ENCODE results near the gene JAGN1. TPM values are rescaled to one million over a fixed set of nuclear protein-coding genes. Genes with fewer than 3 reads are reported as not detected.
"Not testable (repeated sequence)": the region's sequence is repeated elsewhere in the genome, so short reads cannot be mapped to it uniquely, and the experiment has no call there.

JAGN1 gene
- total RNA-seq = 18.8 TPM
- long read RNA-seq, transcript JAGN1-201 (2 exons, 1,675 nt) = major isoform, 24 of 24 reads
- long read RNA-seq, partial matches to known transcripts = 0 of 24 reads
- long read RNA-seq, other reads (novel, unspliced or antisense) = 0 of 24 reads

- DNase-seq (peak; percentile 93), ATAC-seq (ENCODE audit: poor library complexity) (peak; percentile 99)
- intact Hi-C loops (cut with DNase I) = no loop called here
These were observed at the start of gene JAGN1 for GRCh38 chr3:9890249-9891071. TSS of gene JAGN1 (plus strand) at chr3:9890610. CDS start at chr3:9890723, 113 bp downstream.

GRCh38 chr3:9841015-9841414 lies 49.4 kb upstream of the JAGN1 start:
- ATAC-seq (ENCODE audit: poor library complexity) = no peak
- intact Hi-C loops (cut with DNase I) = no loop called here
- DNase-seq = no peak

- ATAC-seq (ENCODE audit: poor library complexity) = peak; percentile 100
- DNase-seq = peak; percentile 99
- intact Hi-C loops (cut with DNase I) = no loop called here
These were observed 46.5 kb upstream of the JAGN1 start, which contains the start of gene RPUSD3 for GRCh38 chr3:9843715-9844438. TSS of gene RPUSD3 (minus strand) at chr3:9844008. CDS start at chr3:9843990, 18 bp downstream.

DNA sequence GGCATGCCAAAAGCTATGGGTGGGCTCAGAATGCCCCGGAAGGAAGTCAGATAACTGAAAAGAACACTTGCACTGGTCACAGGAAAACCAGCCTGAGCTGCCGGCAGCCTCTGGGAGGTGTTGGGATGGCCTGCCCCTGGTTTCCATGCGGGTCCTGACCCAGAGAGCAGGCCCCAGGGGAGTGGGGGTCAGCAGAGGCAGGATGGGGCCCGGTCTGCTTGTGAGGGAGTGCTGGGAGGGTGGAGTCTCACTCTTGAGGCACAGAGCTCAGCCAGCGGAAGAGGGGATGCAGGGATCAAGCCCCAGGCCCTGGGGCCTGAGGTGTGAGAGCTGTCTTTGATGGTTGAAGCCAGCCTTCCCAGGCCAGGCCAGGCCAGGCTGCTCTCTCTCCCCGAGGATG lies 44.2 kb upstream of the JAGN1 start:
- ATAC-seq (ENCODE audit: poor library complexity) = no peak
- DNase-seq = no peak
- intact Hi-C loops (cut with DNase I) = no loop called here

DNA sequence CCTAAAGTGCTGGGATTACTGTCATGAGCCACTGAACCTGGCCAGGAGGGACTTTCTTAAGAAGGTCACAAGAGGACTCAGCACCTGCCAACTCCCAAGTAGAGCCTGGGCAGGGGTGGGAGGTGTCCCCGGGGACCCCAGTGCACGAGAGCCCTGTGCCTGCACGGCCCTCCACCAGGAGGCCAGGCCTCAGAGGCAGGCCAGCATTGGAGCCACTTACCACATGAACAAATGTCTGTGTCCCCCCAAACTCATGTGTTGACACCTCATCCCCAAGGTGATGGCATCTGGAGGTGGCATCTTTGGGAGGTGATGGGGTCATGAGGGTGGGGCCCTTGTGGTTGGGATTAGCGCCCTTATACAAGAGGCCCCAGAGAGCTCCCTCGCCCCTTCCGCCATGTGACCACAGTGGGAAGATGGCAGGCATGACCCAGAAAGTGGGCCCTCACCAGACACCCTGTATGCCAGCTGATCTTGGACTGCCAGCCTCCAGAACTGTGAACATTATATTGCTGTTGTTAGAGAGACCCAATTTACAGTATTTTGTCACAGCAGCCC lies 43.4 kb upstream of the JAGN1 start:
- ATAC-seq (ENCODE audit: poor library complexity) (no peak), DNase-seq (no peak)
- intact Hi-C loops (cut with DNase I) = no loop called here

- ATAC-seq (ENCODE audit: poor library complexity); DNase-seq; intact Hi-C loops (cut with DNase I): not testable (repeated sequence)
These were observed 42.5 kb upstream of the JAGN1 start for GRCh38 chr3:9847870-9848269.

- DNase-seq; intact Hi-C loops (cut with DNase I); ATAC-seq (ENCODE audit: poor library complexity): not testable (repeated sequence)
These were observed 41.5 kb upstream of the JAGN1 start for GRCh38 chr3:9848860-9849259.

- intact Hi-C loops (cut with DNase I); ATAC-seq (ENCODE audit: poor library complexity): not testable (repeated sequence)
These were observed 39.0 kb upstream of the JAGN1 start for GRCh38 chr3:9851383-9851782.

GRCh38 chr3:9851926-9852325 lies 38.5 kb upstream of the JAGN1 start:
- ATAC-seq (ENCODE audit: poor library complexity); intact Hi-C loops (cut with DNase I): not testable (repeated sequence)

More at GRCh38 chr3:9851383-9851782, 39.0 kb upstream of the JAGN1 start:
- peak; percentile 2 for DNase-seq

DNA sequence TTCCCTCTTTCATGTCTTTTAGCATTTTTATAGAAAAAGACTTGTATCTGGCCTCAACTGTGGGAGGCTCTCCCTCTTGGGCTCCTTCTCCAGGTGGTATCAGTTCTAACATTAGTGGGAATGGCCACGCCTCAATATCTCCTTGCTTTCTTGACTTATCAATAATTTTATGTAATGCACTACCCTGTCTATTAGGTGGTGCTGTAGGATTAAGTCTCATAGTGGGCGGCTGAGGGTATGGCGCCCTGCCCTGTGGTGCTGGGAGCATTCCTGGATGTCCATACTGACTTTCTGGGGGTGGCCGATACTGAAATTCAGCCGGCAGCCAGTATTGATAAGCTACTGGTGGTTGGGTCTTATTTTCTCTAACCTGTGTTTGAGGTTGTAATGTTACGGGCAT lies 37.9 kb upstream of the JAGN1 start:
- intact Hi-C loops (cut with DNase I) = no loop called here
- DNase-seq (no peak), ATAC-seq (ENCODE audit: poor library complexity) (no peak)

More at GRCh38 chr3:9851926-9852325, 38.5 kb upstream of the JAGN1 start:
- DNase-seq = not testable (repeated sequence)

- DNase-seq; intact Hi-C loops (cut with DNase I); ATAC-seq (ENCODE audit: poor library complexity): not testable (repeated sequence)
These were observed 36.0 kb upstream of the JAGN1 start for GRCh38 chr3:9854291-9854940.

GRCh38 chr3:9855594-9855993 lies 34.8 kb upstream of the JAGN1 start:
- ATAC-seq (ENCODE audit: poor library complexity) (no peak), DNase-seq (no peak)
- intact Hi-C loops (cut with DNase I) = no loop called here

DNA sequence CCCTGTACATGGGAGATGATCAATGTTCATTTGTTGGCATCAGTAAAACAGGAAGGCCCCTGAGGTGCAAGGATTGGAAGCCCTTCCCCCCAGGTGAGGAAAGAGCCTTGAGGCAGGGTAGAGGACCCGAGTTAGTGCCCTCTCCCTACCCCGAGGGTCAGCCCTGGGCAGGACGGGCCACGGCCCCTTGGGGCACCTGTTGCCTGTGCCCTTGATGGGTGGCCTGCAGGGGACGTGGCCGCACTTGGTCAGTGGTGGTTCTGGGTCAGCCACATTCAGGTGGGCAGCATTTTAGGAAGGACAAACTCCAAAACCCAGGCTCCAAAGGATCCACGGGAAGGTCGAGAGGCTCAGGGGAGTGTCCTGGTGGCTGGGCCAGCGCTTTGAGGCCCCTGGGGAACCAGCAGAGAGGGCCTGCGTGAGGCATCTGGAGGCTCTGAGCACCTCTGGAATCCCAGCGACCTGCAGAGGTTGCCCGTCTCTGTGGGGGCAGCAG lies 30.8 kb upstream of the JAGN1 start:
- intact Hi-C loops (cut with DNase I) = no loop called here
- DNase-seq (no peak), ATAC-seq (ENCODE audit: poor library complexity) (no peak)

GRCh38 chr3:9861201-9861600 lies 29.2 kb upstream of the JAGN1 start:
- intact Hi-C loops (cut with DNase I) = no loop called here
- ATAC-seq (ENCODE audit: poor library complexity) (no peak), DNase-seq (no peak)

- intact Hi-C loops (cut with DNase I) = no loop called here
- DNase-seq (no peak), ATAC-seq (ENCODE audit: poor library complexity) (no peak)
These were observed 28.7 kb upstream of the JAGN1 start for GRCh38 chr3:9861626-9862130.

DNA sequence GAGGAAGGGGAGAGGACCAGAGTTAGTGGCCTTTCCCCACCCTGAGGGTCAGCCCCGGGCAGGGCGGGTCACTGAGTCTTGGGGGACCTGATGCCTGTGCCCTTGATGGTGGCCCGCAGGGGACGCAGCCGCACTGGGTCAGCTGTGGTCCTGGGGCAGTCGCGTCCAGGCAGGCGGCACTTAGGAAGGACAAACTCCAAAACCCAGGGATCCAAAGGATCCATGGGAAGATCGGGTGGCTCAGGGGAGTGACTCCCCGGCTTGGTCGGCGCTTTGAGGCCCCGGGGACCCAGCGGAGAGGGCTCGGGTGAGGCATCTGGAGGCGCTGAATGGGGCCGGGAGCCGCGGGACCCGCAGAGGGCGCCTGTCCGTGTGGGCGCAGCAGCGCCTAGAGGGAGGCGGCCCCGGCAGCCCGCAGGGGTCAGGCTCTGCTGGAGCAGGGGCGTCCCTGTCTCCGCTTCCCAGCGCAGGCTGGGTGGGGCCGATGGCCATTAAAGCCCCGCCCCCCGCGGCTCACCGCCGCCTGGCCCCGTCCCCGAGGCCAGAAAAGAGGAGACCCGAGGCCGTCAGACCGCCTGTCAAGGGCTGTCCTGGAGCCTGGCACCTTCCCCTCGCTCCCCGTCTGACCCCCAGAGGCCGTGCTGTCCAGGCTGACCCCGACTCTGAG lies 27.9 kb upstream of the JAGN1 start:
- DNase-seq (peak; percentile 83), ATAC-seq (ENCODE audit: poor library complexity) (peak; percentile 92)
- intact Hi-C loops (cut with DNase I) = no loop called here

DNA sequence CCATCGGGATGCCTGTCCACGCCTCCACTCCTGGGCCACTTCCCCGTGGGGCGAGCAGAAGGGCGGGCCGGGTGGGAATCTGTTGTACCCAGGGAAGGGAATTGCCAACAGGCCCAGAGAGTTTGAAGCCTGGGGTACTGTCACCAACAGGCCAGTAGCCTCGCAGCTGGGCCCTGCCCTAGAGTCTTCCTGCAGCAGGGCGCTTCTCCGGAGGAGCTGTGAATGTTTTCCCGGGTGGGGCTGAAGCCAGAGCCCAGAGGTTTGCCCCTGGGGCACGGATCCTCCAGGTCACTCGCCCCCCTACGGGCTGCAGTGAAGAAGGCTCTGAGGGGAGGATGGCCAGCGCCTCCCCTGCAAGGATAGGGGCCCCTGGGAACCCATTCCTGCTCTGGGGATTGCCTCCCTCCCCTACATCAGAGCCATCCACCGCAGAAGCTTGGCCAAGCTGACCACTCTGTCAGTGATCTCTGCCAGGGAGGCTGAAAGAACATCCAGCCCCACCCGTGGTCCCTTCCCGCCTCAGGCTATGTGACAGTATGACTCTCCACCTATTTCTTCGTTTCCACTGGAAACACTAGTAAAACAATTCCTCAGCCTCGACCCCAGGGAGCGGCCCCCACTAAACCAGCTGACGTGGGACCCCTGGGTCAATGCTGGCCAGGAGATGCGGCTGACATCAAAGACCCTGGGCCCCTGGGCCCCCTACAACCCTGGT lies 27.2 kb upstream of the JAGN1 start:
- intact Hi-C loops (cut with DNase I) = no loop called here

More for the DNA sequence above, 27.2 kb upstream of the JAGN1 start:
- no peak for DNase-seq
- ATAC-seq (ENCODE audit: poor library complexity) = peak; percentile 4
